HG03064 (cell line): ENCODE results near the gene RPL10A.
"Not testable (repeated sequence)": the region's sequence is repeated elsewhere in the genome, so short reads cannot be mapped to it uniquely, and the experiment has no call there.

Source experiments
- ATAC-seq: cut with Tn5 transposase; IDR thresholded peaks from one replicate; pipeline ENCODE4 v1.9.1; 2021; ENCODE audit warnings: low read depth; ENCODE audit not compliant: unreplicated experiment

The RPL10A gene

GRCh38 chr6:35506536-35506935, 38.3 kb downstream of the RPL10A start:
- no peak for ATAC-seq

- no peak for ATAC-seq
Observed at GRCh38 chr6:35507221-35507620, 39.0 kb downstream of the RPL10A start.

- ATAC-seq: no peak
Observed at GRCh38 chr6:35508027-35508426, 39.8 kb downstream of the RPL10A start.

GRCh38 chr6:35508542-35508941, 40.3 kb downstream of the RPL10A start:
- ATAC-seq: no peak

GRCh38 chr6:35510916-35511561, 42.8 kb downstream of the RPL10A start:
- no peak for ATAC-seq

- no peak for ATAC-seq
Observed at GRCh38 chr6:35511562-35511941, 43.4 kb downstream of the RPL10A start.

GRCh38 chr6:35512006-35512405, 43.8 kb downstream of the RPL10A start:
- ATAC-seq: no peak

GRCh38 chr6:35512740-35513139, 44.5 kb downstream of the RPL10A start, which contains the start of gene TULP1:
Gene TULP1, minus strand, starts transcription at chr6:35512896. Its CDS starts 38 bp downstream, at chr6:35512858.
- ATAC-seq: no peak

GRCh38 chr6:35514587-35514986, 46.4 kb downstream of the RPL10A start:
- ATAC-seq: no peak

GRCh38 chr6:35515939-35516338, 47.7 kb downstream of the RPL10A start:
- not testable (repeated sequence) for ATAC-seq

- no peak for ATAC-seq
Observed at GRCh38 chr6:35516712-35517111, 48.5 kb downstream of the RPL10A start.

- not testable (repeated sequence) for ATAC-seq
Observed at GRCh38 chr6:35517978-35518377, 49.8 kb downstream of the RPL10A start.

GRCh38 chr6:35518566-35519312, 50.5 kb downstream of the RPL10A start:
- no peak for ATAC-seq

GRCh38 chr6:35519313-35520015, 51.3 kb downstream of the RPL10A start:
- ATAC-seq: no peak
